Measurements from ENCODE around the gene MED25.

Gene MED25

GRCh38 chr19:49858088-49858985 is 40.2 kb downstream of the MED25 start:
- no peak for DNase-seq (ENCODE audit: low spot score)
- in situ Hi-C loops (cut with MboI; ENCODE audit: low sequenced_read_pairs, unreplicated experiment), result no loop called here
- TF ChIP-seq CTCF (IDR thresholded peaks at IDR 0.05; ENCODE audit: borderline replicate concordance, control extremely low read depth, extremely low read depth, insufficient read depth, missing control alignments), result no peak

- TF ChIP-seq CTCF (IDR thresholded peaks at IDR 0.05; ENCODE audit: borderline replicate concordance, control extremely low read depth, extremely low read depth, insufficient read depth, missing control alignments), result no peak
- in situ Hi-C loops (cut with MboI; ENCODE audit: low sequenced_read_pairs, unreplicated experiment), result no loop called here
Observed at GRCh38 chr19:49859682-49860335, 41.7 kb downstream of the MED25 start.

GRCh38 chr19:49860336-49861102 is 42.4 kb downstream of the MED25 start:
- no peak for TF ChIP-seq CTCF (IDR thresholded peaks at IDR 0.05; ENCODE audit: borderline replicate concordance, control extremely low read depth, extremely low read depth, insufficient read depth, missing control alignments)
- DNase-seq (ENCODE audit: low spot score), result no peak
- in situ Hi-C loops (cut with MboI; ENCODE audit: low sequenced_read_pairs, unreplicated experiment), result no loop called here

More at GRCh38 chr19:49859682-49860335, 41.7 kb downstream of the MED25 start:
- no peak for DNase-seq (ENCODE audit: low spot score)

- DNase-seq (ENCODE audit: low spot score), result no peak
- no peak for TF ChIP-seq CTCF (IDR thresholded peaks at IDR 0.05; ENCODE audit: borderline replicate concordance, control extremely low read depth, extremely low read depth, insufficient read depth, missing control alignments)
- in situ Hi-C loops (cut with MboI; ENCODE audit: low sequenced_read_pairs, unreplicated experiment), result no loop called here
Observed at GRCh38 chr19:49861107-49861506, 43.0 kb downstream of the MED25 start.

DNA sequence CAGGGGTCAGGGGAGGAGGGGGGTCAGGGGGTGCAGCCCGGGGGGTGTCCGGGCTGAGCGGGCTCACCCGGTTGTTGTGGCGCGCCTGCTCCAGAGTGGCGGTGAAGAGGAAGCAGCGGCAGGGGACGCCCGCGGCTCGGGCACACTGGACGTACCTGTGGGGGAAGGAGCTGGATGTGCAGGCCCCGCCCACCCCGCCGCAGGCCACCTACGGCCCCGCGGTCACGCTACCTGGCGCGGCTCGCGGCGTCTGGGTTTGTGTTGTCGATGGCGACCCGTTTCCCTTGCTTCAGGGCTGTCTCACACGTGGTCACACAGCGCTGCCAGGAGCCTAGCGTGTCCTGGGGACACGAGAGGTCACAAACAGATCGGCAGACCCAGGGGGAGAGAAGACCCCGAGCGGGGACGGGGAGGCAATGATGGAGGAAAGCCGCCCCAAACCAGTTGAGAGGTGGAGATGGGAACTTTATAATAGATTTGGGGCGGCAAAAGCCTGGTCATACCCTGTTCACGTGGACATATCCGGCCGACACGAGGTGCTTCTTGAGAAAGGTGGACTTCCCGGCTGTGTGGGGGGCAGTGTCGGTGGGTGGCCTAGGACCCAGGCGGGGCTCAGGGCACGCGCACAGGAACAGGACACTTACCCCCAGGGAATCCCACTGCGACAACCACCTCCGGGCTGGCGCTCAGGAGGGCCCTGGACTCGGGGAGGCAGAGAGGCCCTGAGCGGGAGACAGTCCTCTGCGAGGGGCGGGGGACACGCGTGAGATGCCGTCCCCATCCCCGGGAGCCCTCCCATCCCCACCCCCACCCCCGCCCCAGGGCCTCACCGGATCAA is 43.7 kb downstream of the MED25 start:
- in situ Hi-C loops (cut with MboI; ENCODE audit: low sequenced_read_pairs, unreplicated experiment), result no loop called here
- no peak for DNase-seq (ENCODE audit: low spot score)
- TF ChIP-seq CTCF (IDR thresholded peaks at IDR 0.05; ENCODE audit: borderline replicate concordance, control extremely low read depth, extremely low read depth, insufficient read depth, missing control alignments), result no peak
